HepG2 (cell line): ENCODE measurements around the gene SURF2.

Experiments used
- NFIB ChIP-seq: sonication (generic); formaldehyde crosslinking; IDR thresholded peaks from 2 replicates; pipeline ENCODE4 v1.9.0; 2021; ENCODE audit warnings: missing genetic modification reagents, mild to moderate bottlenecking, borderline replicate concordance
- TF ChIP-seq, protein P1 (sequence below): sonication (generic); formaldehyde crosslinking; IDR thresholded peaks from 2 replicates; pipeline ENCODE4 v1.4.0; 2020; ENCODE audit warnings: low read depth, mild to moderate bottlenecking, missing genetic modification reagents

DNA sequence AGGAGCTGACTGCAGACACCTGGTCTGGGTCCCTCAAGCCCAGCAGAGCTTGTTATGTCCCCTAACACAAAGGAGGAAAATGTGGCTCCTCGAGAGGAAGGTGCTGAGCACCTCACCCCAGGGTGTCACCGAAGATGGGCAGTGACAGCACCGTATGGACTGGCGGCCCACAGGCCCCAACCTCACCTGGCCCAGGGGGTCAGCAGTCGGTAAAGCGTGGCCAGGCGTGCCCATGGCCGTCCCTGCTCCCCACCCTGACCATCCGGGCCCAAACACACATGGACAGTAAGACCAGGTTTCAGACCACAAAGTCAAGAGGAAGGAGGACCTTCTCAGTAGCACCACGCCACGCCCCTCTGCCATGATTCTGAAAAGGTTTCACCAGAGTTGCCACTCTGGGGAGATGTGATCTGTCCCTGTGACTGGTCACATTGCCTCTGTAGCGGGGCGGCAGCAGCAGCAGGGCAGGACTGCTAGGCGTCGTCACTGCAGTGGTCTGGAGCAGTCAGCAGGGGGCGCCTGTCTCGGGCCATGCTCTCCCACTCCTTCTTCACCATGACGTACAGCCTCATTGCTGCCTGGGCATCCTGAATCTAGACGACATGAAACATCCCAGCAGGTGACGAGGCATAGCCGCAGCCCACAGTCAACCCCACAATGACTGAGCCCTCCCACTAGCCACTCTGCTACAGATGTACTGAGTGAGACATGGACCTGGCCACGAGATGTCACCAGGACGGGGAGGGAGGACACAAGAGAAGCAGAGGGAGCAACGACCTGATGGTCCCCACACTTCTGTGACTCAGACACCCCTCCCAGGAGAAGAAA lies 50.3 kb downstream of the SURF2 start:
- TF ChIP-seq, protein P1, sequence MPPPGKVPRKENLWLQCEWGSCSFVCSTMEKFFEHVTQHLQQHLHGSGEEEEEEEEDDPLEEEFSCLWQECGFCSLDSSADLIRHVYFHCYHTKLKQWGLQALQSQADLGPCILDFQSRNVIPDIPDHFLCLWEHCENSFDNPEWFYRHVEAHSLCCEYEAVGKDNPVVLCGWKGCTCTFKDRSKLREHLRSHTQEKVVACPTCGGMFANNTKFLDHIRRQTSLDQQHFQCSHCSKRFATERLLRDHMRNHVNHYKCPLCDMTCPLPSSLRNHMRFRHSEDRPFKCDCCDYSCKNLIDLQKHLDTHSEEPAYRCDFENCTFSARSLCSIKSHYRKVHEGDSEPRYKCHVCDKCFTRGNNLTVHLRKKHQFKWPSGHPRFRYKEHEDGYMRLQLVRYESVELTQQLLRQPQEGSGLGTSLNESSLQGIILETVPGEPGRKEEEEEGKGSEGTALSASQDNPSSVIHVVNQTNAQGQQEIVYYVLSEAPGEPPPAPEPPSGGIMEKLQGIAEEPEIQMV: no peak
- no peak for TF ChIP-seq NFIB (CRISPR knock-in tag)
